ENCODE data around the gene ZSCAN5C.

GRCh38 chr19:56245121-56245740 is 43.2 kb downstream of the ZSCAN5C start:
- TF ChIP-seq CTCF (IDR thresholded peaks at IDR 0.05; ENCODE audit: poor library complexity) (no peak), EZH2 (IDR thresholded peaks at IDR 0.05; ENCODE audit: borderline replicate concordance) (no peak)

All from hepatocyte (in vitro differentiated cells).